Measurements from ENCODE around the gene ABHD6.

ABHD6 gene

DNA sequence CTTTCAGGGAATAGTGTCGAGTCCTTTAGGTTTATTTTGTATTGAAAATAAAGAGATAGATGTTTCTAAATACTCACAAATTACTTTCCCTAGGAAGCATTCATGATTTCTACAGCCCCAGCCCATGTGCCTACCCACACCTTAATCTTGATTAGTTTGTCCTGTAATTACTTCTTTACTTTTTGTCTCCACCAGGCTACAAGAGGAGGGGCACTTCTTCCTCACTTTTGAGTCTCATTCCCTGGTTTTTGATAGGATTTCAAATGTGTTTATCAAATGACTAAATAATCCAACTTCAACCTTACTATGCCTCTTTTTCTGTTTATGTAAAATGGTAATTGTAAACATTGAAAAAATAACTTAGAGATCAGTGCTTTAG lies 96.9 kb downstream of the ABHD6 start:
- TF ChIP-seq EGR1 (IDR thresholded peaks at IDR 0.05): no peak
- no peak for TF ChIP-seq TAF1 (IDR thresholded peaks at IDR 0.05; ENCODE audit: low read depth)
- TF ChIP-seq TCF12 (IDR thresholded peaks at IDR 0.05; ENCODE audit: low read depth): no peak

DNA sequence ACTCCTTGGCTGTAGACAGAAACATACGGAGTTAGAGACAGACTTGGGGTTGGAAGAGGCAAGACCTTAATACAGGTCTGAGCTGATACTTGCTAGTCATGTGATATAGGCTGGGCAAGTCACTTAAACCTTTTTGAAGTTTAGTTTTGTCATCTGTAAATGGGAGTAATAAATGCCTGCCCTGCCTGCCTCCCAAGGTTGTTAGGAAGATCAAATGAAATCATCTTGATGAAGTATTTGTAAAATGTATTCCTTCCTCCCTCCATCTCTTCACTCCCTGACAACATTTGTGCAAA lies 98.0 kb downstream of the ABHD6 start:
- no peak for TF ChIP-seq NFIC (IDR thresholded peaks at IDR 0.05)
- TF ChIP-seq EGR1 (IDR thresholded peaks at IDR 0.05): no peak
- no peak for TF ChIP-seq RAD21 (IDR thresholded peaks at IDR 0.05; ENCODE audit: low read depth)
- TF ChIP-seq, protein P1, sequence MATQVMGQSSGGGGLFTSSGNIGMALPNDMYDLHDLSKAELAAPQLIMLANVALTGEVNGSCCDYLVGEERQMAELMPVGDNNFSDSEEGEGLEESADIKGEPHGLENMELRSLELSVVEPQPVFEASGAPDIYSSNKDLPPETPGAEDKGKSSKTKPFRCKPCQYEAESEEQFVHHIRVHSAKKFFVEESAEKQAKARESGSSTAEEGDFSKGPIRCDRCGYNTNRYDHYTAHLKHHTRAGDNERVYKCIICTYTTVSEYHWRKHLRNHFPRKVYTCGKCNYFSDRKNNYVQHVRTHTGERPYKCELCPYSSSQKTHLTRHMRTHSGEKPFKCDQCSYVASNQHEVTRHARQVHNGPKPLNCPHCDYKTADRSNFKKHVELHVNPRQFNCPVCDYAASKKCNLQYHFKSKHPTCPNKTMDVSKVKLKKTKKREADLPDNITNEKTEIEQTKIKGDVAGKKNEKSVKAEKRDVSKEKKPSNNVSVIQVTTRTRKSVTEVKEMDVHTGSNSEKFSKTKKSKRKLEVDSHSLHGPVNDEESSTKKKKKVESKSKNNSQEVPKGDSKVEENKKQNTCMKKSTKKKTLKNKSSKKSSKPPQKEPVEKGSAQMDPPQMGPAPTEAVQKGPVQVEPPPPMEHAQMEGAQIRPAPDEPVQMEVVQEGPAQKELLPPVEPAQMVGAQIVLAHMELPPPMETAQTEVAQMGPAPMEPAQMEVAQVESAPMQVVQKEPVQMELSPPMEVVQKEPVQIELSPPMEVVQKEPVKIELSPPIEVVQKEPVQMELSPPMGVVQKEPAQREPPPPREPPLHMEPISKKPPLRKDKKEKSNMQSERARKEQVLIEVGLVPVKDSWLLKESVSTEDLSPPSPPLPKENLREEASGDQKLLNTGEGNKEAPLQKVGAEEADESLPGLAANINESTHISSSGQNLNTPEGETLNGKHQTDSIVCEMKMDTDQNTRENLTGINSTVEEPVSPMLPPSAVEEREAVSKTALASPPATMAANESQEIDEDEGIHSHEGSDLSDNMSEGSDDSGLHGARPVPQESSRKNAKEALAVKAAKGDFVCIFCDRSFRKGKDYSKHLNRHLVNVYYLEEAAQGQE (IDR thresholded peaks at IDR 0.05; ENCODE audit: low read depth): no peak
- TF ChIP-seq YY1 (IDR thresholded peaks at IDR 0.05; ENCODE audit: low read depth): no peak
- TF ChIP-seq TEAD4 (IDR thresholded peaks at IDR 0.05): no peak
- no peak for TF ChIP-seq ZBTB7A (IDR thresholded peaks at IDR 0.05; ENCODE audit: low read depth)
- TF ChIP-seq FOXM1 (IDR thresholded peaks at IDR 0.05; ENCODE audit: borderline replicate concordance, low read depth): no peak
- TF ChIP-seq, protein P2, sequence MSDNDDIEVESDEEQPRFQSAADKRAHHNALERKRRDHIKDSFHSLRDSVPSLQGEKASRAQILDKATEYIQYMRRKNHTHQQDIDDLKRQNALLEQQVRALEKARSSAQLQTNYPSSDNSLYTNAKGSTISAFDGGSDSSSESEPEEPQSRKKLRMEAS (IDR thresholded peaks at IDR 0.05): no peak
- TF ChIP-seq USF1 (IDR thresholded peaks at IDR 0.05): no peak
- no peak for TF ChIP-seq EP300 (IDR thresholded peaks at IDR 0.05; ENCODE audit: borderline replicate concordance)
- TF ChIP-seq CEBPB (IDR thresholded peaks at IDR 0.05): no peak
- TF ChIP-seq TCF12 (IDR thresholded peaks at IDR 0.05; ENCODE audit: low read depth): no peak
- no peak for TF ChIP-seq CREB1 (IDR thresholded peaks at IDR 0.05; ENCODE audit: low read depth)
- TF ChIP-seq TAF1 (IDR thresholded peaks at IDR 0.05; ENCODE audit: low read depth): no peak

DNA sequence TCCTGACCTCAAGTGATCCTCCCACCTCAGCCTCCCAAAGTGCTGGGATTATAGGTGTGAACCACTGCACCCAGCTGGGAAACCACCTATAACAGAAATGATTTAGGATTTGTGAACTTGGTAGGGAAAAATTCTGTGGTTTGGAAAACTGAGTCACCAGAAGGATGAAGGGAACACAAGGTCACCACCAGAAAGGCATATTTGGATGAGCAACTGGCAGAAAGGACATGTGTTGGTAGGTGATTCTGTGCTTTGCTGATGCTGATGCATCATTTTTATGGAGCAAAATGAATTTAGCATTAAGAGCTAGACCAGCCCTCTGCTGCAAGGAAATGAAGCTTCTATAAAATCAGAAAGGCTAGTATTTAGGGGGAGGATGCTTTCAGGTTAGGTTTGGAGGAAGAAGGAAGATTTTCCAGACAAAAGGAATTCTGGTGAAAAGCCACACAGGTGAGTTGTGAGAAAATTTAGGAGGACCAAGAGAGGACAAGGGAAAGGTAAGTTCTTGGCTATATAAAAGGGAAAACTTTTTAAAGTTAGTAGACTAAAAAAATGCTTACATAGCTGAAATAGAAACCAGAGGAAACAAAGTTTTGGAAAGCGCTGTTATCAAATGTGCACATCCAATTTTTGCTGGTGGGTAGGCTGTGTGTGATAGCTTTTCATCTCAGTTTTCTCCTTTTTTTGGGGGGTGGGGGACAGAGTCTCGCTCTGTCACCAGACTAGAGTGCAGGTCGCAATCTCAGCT lies 98.7 kb downstream of the ABHD6 start:
- TF ChIP-seq USF1 (IDR thresholded peaks at IDR 0.05): no peak
- no peak for TF ChIP-seq ZBTB7A (IDR thresholded peaks at IDR 0.05; ENCODE audit: low read depth)

DNA sequence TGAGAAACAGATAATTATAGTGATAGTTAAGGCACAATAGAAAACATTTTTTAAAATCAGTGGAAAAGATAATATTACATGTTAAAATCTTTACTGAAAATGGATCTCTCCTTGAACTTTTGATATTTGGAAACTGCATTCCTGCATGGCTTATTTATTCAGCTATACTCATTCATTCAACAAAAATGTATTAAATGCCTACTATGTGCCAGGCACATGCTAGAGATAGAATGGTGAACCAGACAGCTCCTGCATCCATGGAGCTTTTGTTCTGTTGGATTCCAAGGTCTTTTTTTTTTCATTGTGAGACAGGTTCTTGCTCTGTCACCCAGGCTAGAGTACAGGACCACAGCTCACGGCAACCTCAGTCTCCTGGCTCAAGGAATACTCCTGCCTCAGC lies 99.6 kb downstream of the ABHD6 start:
- TF ChIP-seq CREB1 (IDR thresholded peaks at IDR 0.05; ENCODE audit: low read depth) (no peak), TAF1 (IDR thresholded peaks at IDR 0.05; ENCODE audit: low read depth) (no peak), TCF12 (IDR thresholded peaks at IDR 0.05; ENCODE audit: low read depth) (no peak), NFIC (IDR thresholded peaks at IDR 0.05) (no peak), EGR1 (IDR thresholded peaks at IDR 0.05) (no peak)
- TF ChIP-seq, protein P2 (IDR thresholded peaks at IDR 0.05): no peak

GRCh38 chr3:58340594-58341244 lies 103.1 kb downstream of the ABHD6 start:
- TF ChIP-seq, protein P2 (IDR thresholded peaks at IDR 0.05): no peak
- TF ChIP-seq, protein P1 (IDR thresholded peaks at IDR 0.05; ENCODE audit: low read depth): no peak
- TF ChIP-seq YY1 (IDR thresholded peaks at IDR 0.05; ENCODE audit: low read depth): no peak
- no peak for TF ChIP-seq CREB1 (IDR thresholded peaks at IDR 0.05; ENCODE audit: low read depth)
- TF ChIP-seq RAD21 (IDR thresholded peaks at IDR 0.05; ENCODE audit: low read depth): no peak
- TF ChIP-seq FOXM1 (IDR thresholded peaks at IDR 0.05; ENCODE audit: borderline replicate concordance, low read depth): no peak
- no peak for TF ChIP-seq CEBPB (IDR thresholded peaks at IDR 0.05)
- no peak for TF ChIP-seq USF1 (IDR thresholded peaks at IDR 0.05)
- TF ChIP-seq NFIC (IDR thresholded peaks at IDR 0.05): no peak
- TF ChIP-seq TCF12 (IDR thresholded peaks at IDR 0.05; ENCODE audit: low read depth): no peak
- no peak for TF ChIP-seq ZBTB7A (IDR thresholded peaks at IDR 0.05; ENCODE audit: low read depth)
- TF ChIP-seq EGR1 (IDR thresholded peaks at IDR 0.05): no peak
- no peak for TF ChIP-seq EP300 (IDR thresholded peaks at IDR 0.05; ENCODE audit: borderline replicate concordance)
- no peak for TF ChIP-seq TAF1 (IDR thresholded peaks at IDR 0.05; ENCODE audit: low read depth)
- TF ChIP-seq TEAD4 (IDR thresholded peaks at IDR 0.05): no peak
